HG03097 (cell line): ENCODE measurements around the gene PLA2G15.

Experiments
- ATAC-seq: cut with Tn5 transposase; IDR thresholded peaks from one replicate; pipeline ENCODE4 v1.9.1; 2021; ENCODE audit not compliant: unreplicated experiment, low FRiP score

Gene PLA2G15

DNA sequence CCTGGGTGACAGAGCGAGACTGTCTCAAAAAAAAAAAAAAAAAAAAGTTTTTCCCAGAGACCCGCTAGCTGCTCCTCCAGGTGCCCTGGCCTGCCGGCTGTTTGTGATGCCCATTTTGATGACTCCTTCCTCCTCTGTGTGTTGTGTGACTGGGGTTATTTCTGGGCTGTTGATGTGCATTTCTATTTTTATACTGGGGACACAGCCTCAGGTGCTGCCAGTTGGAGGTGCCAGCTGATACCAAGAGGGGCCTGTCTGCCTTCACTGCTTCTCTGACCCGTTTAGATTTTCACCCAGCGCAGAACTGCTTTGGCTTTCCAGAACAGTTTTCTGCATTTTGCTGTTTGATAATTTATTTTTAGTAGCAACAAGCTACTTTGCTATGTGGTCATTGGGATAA, 6.7 kb downstream of the PLA2G15 start:
- no peak for ATAC-seq

DNA sequence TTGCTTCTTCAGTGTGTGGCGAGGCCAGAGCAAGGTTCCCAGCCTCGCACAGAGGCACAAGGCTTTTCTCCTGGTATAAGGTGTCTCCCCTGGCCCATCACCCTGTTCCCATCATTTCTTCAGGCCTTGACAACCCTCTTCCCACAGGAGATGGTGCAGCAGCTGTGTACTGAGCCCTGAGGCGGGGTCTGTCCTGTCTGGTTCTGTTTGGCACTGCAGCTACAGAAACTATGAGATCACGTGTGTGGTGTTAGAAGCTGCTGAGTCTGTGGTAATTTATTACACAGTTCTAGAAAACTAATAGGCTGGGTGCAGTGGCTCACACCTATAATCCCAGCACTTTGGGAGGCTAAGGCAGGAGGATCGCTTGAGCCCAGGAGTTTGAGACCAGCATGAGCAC, 7.2 kb downstream of the PLA2G15 start:
- no peak for ATAC-seq

DNA sequence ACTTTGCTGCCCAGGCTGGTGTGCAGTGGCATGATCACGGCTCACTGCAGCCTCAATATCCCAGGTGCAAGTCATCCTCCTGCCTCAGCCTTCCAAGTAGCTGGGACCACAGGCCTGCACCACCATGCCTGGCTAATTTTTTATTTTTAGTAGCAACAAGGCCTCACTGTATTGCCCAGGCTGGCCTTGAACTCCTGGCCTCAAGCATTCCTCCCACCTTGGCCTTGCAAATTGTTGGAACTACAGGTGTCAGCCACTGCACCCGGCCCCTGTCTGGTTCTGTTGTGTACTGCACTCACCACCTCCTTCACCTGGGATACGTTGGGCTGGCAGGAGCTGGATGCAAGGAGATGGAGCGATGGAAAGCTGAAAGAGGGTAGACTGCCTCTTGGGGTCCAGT, 8.5 kb downstream of the PLA2G15 start:
- no peak for ATAC-seq

DNA sequence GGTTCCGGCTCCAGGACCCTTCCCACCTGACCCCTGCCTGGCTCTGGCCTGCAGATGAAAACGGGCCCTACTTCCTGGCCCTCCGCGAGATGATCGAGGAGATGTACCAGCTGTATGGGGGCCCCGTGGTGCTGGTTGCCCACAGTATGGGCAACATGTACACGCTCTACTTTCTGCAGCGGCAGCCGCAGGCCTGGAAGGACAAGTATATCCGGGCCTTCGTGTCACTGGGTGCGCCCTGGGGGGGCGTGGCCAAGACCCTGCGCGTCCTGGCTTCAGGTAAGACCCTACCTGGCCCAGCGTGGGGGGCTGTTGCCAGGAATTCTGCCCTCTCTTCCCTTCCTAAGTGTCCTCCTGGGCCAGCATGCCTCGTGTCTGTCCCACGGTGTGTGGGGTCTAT, 10.5 kb downstream of the PLA2G15 start:
- no peak for ATAC-seq

DNA sequence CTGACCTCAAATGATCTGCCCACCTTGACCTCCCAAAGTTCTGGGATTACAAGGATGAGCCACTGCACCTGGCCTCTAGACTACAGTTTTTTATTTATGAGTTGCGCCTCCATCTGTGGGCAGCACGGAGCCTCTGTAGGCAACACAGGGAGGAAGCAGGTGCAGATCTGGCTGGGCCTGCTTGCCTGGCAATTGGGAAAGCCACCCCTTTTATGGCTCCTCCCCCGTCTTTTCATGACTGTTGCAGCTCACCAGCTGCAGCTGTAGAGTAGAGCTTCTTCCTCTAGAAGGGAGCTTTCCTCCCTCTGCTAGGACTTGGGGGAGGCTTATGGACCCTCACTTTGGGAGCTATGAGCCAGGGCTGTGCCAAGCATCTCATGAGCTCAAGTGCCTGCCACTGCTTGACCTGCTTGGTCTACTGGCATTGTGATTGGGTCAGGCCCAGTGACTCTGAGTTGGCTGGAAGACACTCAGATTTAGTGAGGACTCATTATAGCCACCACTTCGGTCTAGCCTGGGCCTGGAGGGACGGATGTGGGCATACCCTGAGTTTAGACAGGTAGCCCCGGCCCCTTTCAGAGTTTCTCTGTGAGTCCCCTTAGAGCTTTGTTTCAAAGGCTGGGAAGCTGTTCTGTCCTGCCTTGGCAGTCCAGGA, 12.2 kb downstream of the PLA2G15 start:
- peak; percentile 44 for ATAC-seq

DNA sequence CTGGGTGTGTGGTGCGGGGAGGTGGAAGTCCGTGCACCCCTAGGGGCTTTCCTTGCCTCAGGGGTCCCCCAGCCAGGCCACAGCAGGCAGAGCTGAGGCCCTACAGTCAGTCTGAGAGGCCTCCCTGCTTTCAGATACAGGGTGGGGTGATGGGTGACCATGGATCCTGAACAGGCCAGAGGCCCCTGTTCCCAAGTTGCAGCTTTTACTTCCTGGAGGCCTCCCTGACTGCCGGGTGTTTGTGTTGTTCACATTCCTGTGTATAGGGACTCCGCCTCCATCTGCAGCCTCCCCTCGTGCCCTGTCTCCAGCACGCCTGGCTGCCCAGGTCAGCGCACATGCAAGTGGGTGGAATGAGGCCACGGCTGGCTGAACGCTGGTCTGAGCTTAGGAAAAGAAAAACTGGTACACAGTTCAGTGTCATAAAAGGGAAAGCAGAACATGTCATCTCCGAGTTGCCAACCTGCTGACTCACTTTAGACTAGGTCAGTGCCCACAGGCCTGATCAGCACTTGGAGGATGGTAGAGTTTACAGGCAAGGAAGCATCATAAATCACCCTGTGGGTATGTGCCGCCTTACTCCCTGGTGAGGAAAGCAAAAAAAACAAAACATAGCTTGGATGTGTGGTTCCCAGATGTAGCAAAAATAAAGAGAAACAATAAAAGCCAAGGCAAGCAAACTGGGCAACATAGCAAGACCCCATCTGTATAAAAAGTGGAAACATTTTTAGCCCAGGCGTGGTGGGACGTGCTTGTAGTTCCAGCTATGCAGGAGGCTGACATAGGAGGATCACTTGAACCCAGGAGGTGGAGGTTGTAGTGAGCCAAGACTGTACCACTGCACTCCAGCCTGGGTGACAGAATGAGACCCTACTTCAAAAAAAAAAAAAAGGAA, 13.0 kb downstream of the PLA2G15 start:
- ATAC-seq: peak; percentile 9

DNA sequence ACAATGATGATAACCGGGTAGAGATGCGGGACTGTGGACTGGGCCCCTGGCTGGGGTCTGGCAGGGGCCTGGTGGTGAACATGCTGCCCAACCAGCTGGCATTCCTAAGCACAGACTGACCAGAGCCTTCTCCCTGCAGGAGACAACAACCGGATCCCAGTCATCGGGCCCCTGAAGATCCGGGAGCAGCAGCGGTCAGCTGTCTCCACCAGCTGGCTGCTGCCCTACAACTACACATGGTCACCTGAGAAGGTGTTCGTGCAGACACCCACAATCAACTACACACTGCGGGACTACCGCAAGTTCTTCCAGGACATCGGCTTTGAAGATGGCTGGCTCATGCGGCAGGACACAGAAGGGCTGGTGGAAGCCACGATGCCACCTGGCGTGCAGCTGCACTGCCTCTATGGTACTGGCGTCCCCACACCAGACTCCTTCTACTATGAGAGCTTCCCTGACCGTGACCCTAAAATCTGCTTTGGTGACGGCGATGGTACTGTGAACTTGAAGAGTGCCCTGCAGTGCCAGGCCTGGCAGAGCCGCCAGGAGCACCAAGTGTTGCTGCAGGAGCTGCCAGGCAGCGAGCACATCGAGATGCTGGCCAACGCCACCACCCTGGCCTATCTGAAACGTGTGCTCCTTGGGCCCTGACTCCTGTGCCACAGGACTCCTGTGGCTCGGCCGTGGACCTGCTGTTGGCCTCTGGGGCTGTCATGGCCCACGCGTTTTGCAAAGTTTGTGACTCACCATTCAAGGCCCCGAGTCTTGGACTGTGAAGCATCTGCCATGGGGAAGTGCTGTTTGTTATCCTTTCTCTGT, 14.0 kb downstream of the PLA2G15 start:
- no peak for ATAC-seq

DNA sequence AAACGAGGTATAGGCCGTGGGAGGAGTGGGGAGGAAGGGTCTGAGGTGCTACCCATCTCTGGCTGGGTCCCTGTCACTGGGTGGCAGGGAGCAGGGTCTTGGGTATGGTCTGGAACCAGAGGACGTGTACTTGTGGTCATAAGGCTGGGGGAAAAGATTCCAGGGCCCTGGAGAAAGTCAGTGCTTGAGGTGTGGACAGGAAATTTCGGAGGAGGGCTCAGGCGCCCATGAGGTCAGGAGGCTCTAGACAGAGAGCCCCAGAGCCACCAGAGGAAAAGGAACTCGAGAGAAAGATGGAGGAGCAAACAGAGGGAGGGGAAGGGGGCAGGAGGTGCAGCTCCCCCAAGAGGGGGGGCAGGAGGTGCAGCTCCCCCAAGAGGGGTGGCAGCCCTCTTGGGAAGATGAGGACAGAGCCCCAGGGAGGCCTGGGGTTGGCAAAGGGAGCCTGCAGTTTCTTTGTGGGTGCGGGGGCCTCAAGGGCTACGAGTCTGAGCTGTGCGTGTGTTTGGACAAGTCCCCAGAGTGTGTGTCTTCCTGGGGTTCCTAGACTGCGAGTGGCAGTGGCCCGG, 18.5 kb downstream of the PLA2G15 start:
- no peak for ATAC-seq

DNA sequence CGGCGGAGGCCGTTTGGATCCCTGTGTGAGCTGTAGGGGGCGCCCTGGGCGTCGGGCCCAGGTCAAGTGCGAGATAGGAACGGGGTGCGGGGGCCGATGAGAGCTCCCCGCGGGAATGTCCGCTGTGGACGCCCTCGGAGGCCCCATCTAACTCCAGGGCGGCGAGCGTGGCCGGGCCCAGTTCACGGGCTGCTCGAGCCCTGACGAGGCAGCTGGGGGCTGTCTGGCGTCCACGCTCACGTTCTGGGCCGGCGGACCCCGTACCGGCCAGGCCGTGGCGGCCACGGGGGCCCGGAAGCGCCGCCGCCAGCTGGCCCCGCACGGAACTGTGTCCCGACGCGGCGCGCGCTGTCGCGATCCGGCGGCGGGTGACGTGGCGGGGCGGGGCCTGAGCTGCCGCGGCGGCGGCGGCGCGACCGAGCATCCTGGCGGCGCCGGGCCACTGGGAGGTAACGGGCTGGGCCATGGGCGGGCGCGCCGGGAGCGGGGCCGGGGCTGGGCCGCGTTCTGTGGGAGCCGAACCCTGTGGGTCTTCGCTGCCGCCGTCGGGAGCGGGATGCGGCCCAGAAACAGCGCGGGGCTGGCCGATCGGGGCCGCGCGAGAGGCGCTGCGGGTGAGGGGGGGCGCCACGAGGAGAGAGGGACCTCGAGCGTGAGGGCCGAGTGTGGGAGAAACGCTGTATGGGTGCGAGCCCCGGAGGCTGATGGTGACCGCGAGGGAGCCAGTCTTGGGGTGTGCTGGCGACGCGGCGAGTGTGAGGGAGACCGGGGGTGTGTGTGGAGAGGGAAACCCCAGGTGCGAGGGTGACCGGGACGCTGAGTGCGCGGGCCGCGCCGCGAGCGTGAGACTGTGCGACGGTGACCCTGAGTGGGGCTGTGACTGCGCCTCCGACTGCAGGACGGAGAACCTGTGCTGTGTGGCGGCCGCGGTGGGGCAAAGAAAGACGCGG, 19.2 kb downstream of the PLA2G15 start, which contains the start of gene SLC7A6:
SLC7A6 (plus strand) TSS at position 399 of the 950 bp plus-strand sequence. CDS start 10,201 bp downstream, outside the sequence.
- ATAC-seq: peak; percentile 70

DNA sequence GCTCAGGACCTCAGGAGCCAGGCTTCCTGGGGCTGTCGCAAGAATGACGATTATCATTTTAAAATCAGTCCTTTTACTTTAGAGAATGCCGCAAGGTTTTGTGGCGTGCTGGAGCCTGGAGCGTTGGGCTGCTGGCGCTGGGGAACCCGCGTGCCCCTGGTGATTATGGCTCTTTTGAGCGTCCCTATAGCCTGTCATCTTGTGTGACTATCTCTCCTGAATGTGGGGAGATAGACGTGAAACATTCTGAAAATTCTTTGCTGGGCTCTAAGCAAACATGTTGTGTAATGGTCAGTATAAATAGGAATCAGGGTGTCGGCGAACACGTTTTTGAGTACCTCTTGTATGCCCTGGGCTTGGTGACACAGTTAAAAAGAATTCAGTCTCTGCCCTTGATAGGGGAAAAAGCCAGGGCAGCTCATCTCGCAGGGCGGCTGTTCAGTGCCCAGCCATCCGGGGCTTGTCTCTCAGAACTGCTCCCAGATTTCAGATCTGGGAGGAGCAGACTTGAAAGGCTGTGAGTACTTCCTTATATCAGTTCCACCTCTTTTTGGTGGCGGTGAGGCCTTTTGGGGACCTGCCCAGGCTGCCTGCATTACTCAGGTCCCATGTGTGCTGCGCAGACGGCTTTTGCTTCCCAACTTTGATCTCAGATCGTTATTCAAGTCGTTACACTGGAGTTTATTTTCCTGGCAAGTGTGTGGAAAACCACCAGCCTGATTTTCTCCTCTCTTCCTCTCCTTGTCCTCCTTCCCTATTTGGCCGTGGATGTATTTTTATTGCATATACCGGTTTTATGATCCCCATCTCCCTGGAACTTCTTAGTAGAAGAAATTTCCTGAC, 20.1 kb downstream of the PLA2G15 start:
- ATAC-seq: no peak

DNA sequence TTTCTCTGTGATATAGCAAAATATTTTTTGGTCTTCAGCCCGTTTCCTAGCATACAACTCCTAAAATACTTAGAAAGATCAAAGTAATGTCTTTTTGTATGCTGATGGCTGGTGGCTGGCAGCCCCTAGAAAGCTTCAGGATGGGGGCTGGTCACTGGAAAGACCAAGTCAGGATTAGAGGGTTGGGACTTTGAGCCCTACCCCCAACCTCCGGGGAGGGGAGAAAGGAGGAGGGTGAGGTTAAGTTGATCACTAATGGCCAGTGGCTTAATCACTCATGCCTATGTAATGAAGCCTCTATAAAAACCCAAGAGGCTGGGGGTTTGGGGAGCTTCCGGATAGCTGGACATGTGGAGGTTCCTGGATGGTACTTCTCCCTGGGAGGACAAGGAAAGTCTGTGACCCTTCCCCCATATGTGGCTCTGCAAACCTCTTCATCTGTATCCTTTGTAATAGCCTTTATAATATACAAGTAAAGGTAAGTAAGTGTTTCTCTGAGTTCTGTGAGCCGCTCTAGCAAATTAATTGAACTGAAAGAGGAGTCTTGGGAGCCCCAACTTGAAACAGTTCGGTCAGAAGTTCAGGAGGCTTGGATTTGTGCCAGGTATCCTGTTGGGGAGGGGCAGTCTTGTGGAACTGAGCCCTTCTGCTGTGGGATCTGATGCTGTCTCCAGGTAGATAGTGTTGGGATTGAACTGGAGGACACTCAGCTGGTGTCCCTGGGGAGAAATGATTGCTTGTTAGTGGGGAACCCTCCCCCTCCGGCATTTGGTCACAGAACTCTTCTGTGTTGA, 22.6 kb downstream of the PLA2G15 start:
- ATAC-seq: no peak

DNA sequence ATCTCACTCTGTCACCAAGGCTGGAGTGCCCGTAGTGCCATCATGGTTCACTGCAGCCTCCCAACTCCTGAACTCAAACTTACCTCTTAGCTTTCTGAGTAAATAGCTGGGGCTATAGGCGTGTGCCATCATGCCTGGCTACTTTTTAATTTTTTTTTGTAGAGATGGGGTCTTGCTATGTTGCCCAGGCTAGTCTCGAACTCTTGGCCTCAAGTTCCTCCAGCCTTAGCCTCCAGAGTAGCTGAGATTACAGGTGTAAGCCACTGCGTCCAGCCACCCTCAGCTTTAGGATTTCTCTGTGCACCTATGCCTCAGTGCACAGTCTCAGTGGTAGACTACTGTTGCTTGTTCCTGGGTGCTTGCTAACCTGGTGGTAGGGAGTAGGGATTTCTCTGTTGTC, 24.6 kb downstream of the PLA2G15 start:
- no peak for ATAC-seq

DNA sequence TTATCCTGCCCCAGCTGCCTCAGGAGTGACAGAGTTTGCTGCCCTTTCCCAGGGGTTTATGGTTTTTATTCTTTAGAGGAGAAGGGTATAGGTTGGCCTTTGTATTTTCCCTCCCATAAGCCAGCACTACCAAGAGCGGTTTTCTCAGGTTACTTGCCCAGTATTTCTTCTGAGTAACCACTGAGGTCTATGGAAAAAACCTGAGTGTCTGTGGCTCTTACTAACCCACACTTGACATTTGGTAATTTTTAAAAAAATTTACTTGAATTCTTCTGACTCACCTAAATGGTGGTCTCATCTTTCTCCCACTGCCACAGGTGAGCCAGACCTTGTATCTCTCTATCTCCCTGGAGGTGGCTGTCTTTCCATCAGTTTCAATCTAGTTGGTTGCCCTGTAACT, 25.2 kb downstream of the PLA2G15 start:
- ATAC-seq: no peak

DNA sequence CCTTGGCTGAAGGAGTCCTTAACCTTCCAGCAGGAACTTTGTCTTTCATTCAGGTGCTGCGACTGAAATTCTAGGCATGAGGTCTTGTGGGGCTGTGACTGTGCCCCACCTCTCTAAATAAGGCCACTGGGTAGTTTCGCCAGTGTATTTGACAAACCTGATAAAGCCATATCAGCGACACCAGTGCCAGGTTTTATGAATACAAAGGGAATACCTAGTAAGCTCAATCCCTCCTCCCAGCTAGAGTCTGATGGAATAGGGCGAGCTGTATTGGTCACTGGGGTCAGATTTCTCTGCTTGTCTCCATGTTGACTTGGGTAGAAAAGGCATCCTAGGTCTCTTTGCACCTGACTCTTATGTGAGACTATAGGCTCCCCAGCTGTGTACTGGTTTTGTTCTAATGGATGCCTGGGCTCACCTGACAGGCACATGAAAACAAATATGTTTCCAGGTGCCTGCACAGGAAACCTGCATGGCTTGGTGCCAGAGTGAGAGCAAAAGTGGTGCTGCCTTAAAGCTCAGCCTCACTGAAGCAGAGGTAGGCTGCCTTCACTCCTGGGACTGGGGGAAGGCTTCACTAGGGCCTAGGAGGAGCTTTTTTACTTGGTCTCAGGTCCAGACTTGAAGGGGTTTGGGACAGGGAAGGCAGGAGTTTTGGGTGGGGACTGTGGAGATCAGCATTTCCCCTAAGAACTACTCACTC, 27.5 kb downstream of the PLA2G15 start:
- no peak for ATAC-seq

DNA sequence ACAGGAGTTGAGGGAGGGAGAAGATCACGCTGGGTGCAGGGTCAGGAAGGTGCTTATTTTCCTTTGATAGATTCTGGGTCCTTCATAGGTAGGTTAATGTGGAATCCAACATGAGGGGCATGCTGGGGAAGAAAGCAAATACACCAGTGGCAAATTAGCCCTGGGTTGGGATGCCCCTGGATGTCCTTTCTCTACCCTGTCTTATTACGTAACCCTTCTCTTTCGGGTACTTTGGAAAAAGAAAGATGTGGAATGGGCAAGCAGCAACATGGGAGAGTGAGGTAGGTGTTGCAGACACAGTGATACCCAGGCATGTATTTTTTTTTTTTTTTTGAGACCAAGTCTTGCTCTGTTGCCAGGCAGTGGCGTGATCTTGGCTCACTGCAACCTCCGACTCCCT, 28.3 kb downstream of the PLA2G15 start:
- no peak for ATAC-seq

DNA sequence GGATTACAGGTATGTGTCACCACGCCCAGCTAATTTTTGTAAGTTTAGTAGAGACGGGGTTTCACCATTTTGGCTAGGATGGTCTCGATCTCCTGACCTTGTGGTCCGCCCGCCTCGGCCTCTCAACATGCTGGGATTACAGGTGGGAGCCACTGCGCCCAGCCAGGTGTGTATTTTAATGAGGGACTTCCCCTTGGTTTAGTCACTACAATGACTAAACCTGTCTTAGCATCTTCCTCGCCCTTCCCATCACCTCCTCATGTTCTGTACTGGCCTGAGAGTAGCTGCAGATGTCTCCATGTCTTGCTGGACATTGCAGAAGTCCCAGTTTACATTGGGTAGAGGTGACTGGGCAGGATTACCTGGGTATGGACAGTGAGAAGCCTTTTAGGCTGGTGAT, 28.7 kb downstream of the PLA2G15 start:
- ATAC-seq: no peak

DNA sequence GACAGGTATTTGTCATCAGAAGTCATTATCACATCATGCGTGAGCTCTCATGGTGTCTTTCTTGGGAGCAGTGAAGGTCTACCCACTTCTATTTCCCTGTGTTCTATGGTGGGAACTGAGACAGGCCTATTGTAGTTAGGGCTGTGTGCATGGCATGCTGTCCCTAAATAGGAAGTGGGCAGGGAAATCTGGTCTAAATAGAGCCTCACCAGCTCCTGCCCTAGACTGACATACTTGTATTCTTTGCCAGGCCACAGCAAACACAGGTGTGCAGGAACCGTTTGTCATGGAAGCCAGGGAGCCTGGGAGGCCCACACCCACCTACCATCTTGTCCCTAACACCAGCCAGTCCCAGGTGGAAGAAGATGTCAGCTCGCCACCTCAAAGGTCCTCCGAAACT, 29.3 kb downstream of the PLA2G15 start:
- ATAC-seq: no peak
